Smooth muscle cell (in vitro differentiated cells): ENCODE measurements around the gene ABCD3. TPM values are rescaled to one million over a fixed set of nuclear protein-coding genes. Genes with fewer than 3 reads are reported as not detected.

Source experiments
- DNase-seq: peaks from one replicate; lab custom pipeline; 2025; ENCODE audit not compliant: unreplicated experiment; lab: John Stamatoyannopoulos, UW
- H2AFZ ChIP-seq: fragments of 200-600 bp; sonication (generic); 2 replicates; pipeline ENCODE4 v1.6.0; 2016; ENCODE audit warnings: antibody characterized with exemption, low read depth, mild to moderate bottlenecking
- H3F3A ChIP-seq: fragments of 200-600 bp; sonication (generic); 2 replicates; pipeline ENCODE4 v1.6.0; 2017; ENCODE audit warnings: antibody characterized with exemption, low read depth
- H3K27ac ChIP-seq: fragments of 200-600 bp; sonication (generic); 2 replicates; pipeline ENCODE4 v1.5.1; 2016; ENCODE audit warnings: low read depth, mild to moderate bottlenecking
- H3K27me3 ChIP-seq: fragments of 200-600 bp; sonication (generic); 2 replicates; pipeline ENCODE4 v1.6.1; 2016; ENCODE audit warnings: low read depth, mild to moderate bottlenecking
- H3K36me3 ChIP-seq: fragments of 200-600 bp; sonication (generic); 2 replicates; pipeline ENCODE4 v1.5.1; 2016; ENCODE audit warnings: low read depth
- H3K4me1 ChIP-seq: fragments of 200-600 bp; sonication (generic); 2 replicates; pipeline ENCODE4 v1.5.1; 2016; ENCODE audit warnings: low read depth
- H3K4me2 ChIP-seq: fragments of 200-600 bp; sonication (generic); 2 replicates; pipeline ENCODE4 v1.6.0; 2016; ENCODE audit warnings: mild to moderate bottlenecking
- H3K4me3 ChIP-seq: fragments of 200-600 bp; sonication (generic); 2 replicates; pipeline ENCODE4 v1.5.1; 2016; ENCODE audit warnings: mild to moderate bottlenecking
- H3K79me2 ChIP-seq: fragments of 200-600 bp; sonication (generic); 2 replicates; pipeline ENCODE4 v1.6.0; 2016; ENCODE audit warnings: low read depth, mild to moderate bottlenecking
- H3K9ac ChIP-seq: fragments of 200-600 bp; sonication (generic); 2 replicates; pipeline ENCODE4 v1.6.0; 2016; ENCODE audit warnings: low read depth
- H3K9me3 ChIP-seq: fragments of 200-600 bp; sonication (generic); replicated peaks from 2 replicates; pipeline ENCODE4 v1.5.1; 2016; ENCODE audit warnings: low read depth
- H4K20me1 ChIP-seq: fragments of 200-600 bp; sonication (generic); 2 replicates; pipeline ENCODE4 v1.6.0; 2016; ENCODE audit warnings: low read depth
- WGBS: methylation state at CpG from one replicate; pipeline ENCODE4 v1.1.7; 2016; ENCODE audit warnings: low lambda C conversion rate; 5-methylcytosine and 5-hydroxymethylcytosine counted together
- polyA plus RNA-seq: library from polyadenylated mRNA; unstranded; fragments of >200 nt; fragmentation: Nextera tagmentation; extraction: Ambion mirVana; gene quantifications from 2 replicates; pipeline ENCODE4 v1.2.1, GENCODE V29; 2016
- total RNA-seq: library from RNA; depleted of rRNA; stranded (reverse); fragments of >200 nt; gene quantifications from 2 replicates; pipeline ENCODE4 v1.2.3, GENCODE V29; 2014
- TF ChIP-seq, protein P1 (sequence below): fragments of 200-600 bp; sonication (generic); IDR thresholded peaks from 2 replicates; pipeline ENCODE4 v1.5.1; 2017; ENCODE audit warnings: borderline replicate concordance, mild to moderate bottlenecking, antibody characterized with exemption; ENCODE audit not compliant: insufficient read depth, poor library complexity, severe bottlenecking

ABCD3 gene
- total and polyA plus RNA-seq, 2 experiments from 2014 or later = 22.5 to 42.4 TPM

- Histone ChIP-seq H3K9ac (no peak overlapping the region), H3K9me3 (no peaks in the 10 kb centered on the region), H3K4me3 (no peak overlapping the region), H3K4me1 (no peaks in the 10 kb centered on the region), H3F3A (no peaks in the 10 kb centered on the region), H3K36me3 (peaks cover 4% of the 10 kb centered on the region), H3K4me2 (no peak overlapping the region), H3K27ac (peak overlapping the region; percentile 5), H2AFZ (no peak overlapping the region), H3K79me2 (no peaks in the 10 kb centered on the region), H4K20me1 (peaks cover 4% of the 10 kb centered on the region), H3K27me3 (no peaks in the 10 kb centered on the region)
- TF ChIP-seq, protein P1, sequence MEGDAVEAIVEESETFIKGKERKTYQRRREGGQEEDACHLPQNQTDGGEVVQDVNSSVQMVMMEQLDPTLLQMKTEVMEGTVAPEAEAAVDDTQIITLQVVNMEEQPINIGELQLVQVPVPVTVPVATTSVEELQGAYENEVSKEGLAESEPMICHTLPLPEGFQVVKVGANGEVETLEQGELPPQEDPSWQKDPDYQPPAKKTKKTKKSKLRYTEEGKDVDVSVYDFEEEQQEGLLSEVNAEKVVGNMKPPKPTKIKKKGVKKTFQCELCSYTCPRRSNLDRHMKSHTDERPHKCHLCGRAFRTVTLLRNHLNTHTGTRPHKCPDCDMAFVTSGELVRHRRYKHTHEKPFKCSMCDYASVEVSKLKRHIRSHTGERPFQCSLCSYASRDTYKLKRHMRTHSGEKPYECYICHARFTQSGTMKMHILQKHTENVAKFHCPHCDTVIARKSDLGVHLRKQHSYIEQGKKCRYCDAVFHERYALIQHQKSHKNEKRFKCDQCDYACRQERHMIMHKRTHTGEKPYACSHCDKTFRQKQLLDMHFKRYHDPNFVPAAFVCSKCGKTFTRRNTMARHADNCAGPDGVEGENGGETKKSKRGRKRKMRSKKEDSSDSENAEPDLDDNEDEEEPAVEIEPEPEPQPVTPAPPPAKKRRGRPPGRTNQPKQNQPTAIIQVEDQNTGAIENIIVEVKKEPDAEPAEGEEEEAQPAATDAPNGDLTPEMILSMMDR = no peak
- WGBS = 42% methylated on average over 3 of the region's 3 CpGs
- DNase-seq = no peak
These were observed 45.0 kb downstream of the ABCD3 start for GRCh38 chr1:94463056-94463764.

DNA sequence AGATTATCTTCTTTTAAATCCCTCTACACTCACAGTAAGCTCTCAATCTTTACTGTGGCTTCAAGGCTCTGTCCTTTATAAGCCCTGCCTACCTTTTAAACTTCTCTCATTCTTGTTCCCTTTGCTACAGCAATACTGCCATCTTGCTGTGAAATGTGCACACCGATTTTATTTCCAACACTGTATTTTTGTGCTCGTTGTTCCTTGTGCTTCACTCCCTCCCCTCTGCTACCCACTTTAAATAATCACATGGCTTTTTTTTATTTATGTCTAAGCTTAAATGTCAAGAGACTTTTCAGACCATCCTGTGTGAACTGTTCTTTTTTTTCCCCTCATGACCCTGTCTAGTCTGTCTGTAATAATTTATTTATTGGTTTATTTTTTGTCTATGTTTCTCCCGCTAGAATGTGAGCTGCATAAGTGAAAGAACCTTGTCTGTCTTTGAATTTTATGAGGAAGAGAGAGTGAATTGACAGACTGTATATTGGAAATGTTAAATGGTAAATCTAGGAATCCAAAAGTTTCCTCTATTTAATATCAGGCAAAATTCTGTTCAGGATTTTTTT lies 45.7 kb downstream of the ABCD3 start:
- Histone ChIP-seq H3K4me3 (no peak overlapping the region), H3K9me3 (no peaks in the 10 kb centered on the region), H3K4me2 (no peak overlapping the region), H3K36me3 (peaks cover 4% of the 10 kb centered on the region), H3K79me2 (no peaks in the 10 kb centered on the region), H3K4me1 (no peaks in the 10 kb centered on the region), H3K27me3 (no peaks in the 10 kb centered on the region), H3K9ac (no peak overlapping the region), H3F3A (no peaks in the 10 kb centered on the region), H2AFZ (no peak overlapping the region), H4K20me1 (peaks cover 4% of the 10 kb centered on the region), H3K27ac (no peak overlapping the region)
- TF ChIP-seq, protein P1 = peak; percentile 41
- no peak for DNase-seq
- WGBS = 73% methylated on average over 3 of the region's 3 CpGs

GRCh38 chr1:94468708-94469107 lies 50.5 kb downstream of the ABCD3 start:
- TF ChIP-seq, protein P1 = no peak
- Histone ChIP-seq H3K4me2 (no peak overlapping the region), H3K9me3 (no peaks in the 10 kb centered on the region), H3K27ac (no peak overlapping the region), H3K79me2 (no peaks in the 10 kb centered on the region), H3K9ac (no peak overlapping the region), H2AFZ (no peak overlapping the region), H3K4me3 (no peak overlapping the region), H3K4me1 (no peaks in the 10 kb centered on the region), H3K36me3 (no peaks in the 10 kb centered on the region), H3K27me3 (no peaks in the 10 kb centered on the region), H3F3A (no peaks in the 10 kb centered on the region), H4K20me1 (no peaks in the 10 kb centered on the region)
- DNase-seq = no peak

DNA sequence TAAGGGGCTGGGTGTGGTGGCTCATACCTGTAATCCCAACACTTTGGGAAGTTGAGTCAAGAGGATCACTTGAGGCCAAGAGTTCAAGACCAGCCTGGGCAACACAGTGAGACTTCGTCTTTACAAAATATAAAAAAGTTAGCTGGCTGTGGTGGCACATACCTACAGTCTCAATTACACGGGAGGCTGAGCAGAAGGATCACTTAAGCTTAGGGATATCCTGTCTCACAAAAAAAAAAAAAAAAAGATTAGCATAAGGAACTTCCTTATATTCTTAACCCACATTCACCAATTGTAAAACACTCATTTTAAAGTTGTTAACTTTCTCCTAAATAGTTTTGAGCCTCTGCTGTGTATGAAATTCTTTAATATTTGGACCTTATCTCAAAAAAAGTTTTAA lies 53.1 kb downstream of the ABCD3 start:
- 66% methylated on average over 2 of the region's 2 CpGs for WGBS

More for the DNA sequence above, 53.1 kb downstream of the ABCD3 start:
- Histone ChIP-seq H3K4me3 (no peak overlapping the region), H3K4me1 (no peaks in the 10 kb centered on the region), H3K9ac (no peak overlapping the region), H3K79me2 (no peaks in the 10 kb centered on the region), H4K20me1 (no peaks in the 10 kb centered on the region), H2AFZ (no peak overlapping the region), H3K27me3 (no peaks in the 10 kb centered on the region), H3F3A (no peaks in the 10 kb centered on the region), H3K36me3 (no peaks in the 10 kb centered on the region), H3K27ac (no peak overlapping the region), H3K4me2 (no peak overlapping the region), H3K9me3 (no peaks in the 10 kb centered on the region)
- TF ChIP-seq, protein P1 = no peak
- DNase-seq = no peak
